WERI-Rb-1 (cell line): ENCODE results near the gene INPP5E.

ENCODE experiments used
- DNase-seq: peaks from one replicate; pipeline ENCODE4 v3.0.0-alpha.2; 2020
- H3K27ac ChIP-seq: fragments of 250-450 bp; sonication (Bioruptor Pico); 2 replicates; pipeline ENCODE4 v1.5.1; 2020; ENCODE audit warnings: mild to moderate bottlenecking, moderate library complexity
- H3K27me3 ChIP-seq: fragments of 250-450 bp; sonication (Bioruptor Pico); 2 replicates; pipeline ENCODE4 v1.5.1; 2021; ENCODE audit warnings: mild to moderate bottlenecking, low read depth, moderate library complexity; ENCODE audit not compliant: insufficient read depth, severe bottlenecking
- H3K36me3 ChIP-seq: fragments of 250-450 bp; sonication (Bioruptor Pico); 2 replicates; pipeline ENCODE4 v1.5.1; 2020; ENCODE audit warnings: mild to moderate bottlenecking, moderate library complexity
- H3K4me3 ChIP-seq: 2 replicates; pipeline ENCODE4 v1.5.1; 2011; ENCODE audit warnings: low read depth, mild to moderate bottlenecking, control low read depth, low read length
- H3K9me3 ChIP-seq: fragments of 250-450 bp; sonication (Bioruptor Pico); 2 replicates; pipeline ENCODE4 v1.5.1; 2021; ENCODE audit warnings: mild to moderate bottlenecking, moderate library complexity; ENCODE audit not compliant: severe bottlenecking
- CTCF ChIP-seq: IDR thresholded peaks from 2 replicates; pipeline ENCODE4 v1.5.1; 2011; ENCODE audit warnings: low read depth, mild to moderate bottlenecking, control low read depth, inconsistent platforms, low read length

INPP5E gene

DNA sequence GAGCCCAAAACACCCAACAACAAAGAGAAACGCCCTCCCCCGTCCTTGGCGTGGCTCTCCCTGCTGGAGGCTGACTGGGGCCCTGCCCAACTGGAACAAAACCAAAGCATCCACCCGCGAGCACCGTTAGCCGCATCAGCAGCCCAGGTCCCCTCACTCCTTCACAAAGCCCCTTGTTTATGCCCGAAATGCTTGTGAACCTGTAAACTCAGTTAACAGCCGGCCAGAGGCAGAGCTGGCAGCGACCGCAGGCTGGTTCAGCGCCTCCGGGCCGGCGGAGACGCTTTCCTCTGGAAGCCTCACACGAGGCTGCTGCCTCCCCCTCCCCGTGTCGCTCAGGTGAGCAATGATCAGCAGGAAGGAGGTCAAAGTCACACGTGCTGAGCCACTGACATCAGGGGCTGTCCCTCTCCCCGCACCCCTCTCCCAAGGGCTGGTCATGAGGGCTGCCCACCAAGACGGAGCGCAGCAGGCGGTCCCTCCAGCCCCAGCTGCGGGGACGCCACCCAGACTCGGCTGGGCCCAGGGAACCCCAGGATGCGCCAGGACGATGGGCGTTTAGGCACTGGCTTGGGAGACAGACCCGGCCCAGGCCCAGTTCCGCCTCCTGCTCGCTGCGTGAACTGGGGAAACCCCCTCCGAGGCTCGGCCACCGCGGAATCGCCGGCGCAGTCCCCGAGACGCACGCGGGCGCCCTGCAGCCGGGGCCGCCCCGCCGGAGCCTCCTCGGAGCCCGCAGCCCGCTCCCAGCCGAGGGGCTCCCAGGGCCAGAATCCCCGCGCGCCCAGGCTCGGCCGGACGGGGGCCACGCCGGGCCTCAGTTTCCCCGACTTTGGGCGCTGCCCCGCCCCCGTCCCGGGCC lies 40.2 kb downstream of the INPP5E start:
- TF ChIP-seq CTCF: no peak
- no peaks in the 10 kb centered on the region for H3K27me3 ChIP-seq
- no peaks in the 10 kb centered on the region for H3K9me3 ChIP-seq
- H3K4me3 ChIP-seq: peak overlapping the region; percentile 78
- no peak for DNase-seq
- peaks cover 52% of the 10 kb centered on the region for H3K36me3 ChIP-seq
- peak overlapping the region; percentile 76 for H3K27ac ChIP-seq

DNA sequence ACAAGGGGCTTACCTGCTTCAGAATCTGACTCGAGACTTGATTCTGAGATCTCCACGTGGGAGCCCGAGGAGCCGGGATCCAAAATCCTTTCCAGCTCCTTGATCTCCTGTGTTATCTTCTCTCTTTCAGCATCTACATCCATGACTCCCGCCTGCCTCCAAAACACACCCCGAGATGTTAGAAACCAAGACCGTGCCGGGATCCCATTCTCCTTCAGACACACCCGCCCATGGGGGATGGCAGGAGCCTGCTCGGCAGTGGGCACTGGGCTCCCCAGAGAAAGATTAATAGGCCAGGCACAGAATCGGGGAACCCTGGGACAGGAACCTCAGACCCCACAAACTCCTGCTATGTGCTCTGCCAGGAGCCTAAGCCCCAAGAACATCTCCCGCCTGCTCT lies 41.4 kb downstream of the INPP5E start:
- no peak for DNase-seq
- Histone ChIP-seq H3K36me3 (peaks cover 54% of the 10 kb centered on the region), H3K27me3 (no peaks in the 10 kb centered on the region), H3K27ac (no peak overlapping the region), H3K4me3 (no peak overlapping the region), H3K9me3 (no peaks in the 10 kb centered on the region)
- no peak for TF ChIP-seq CTCF

GRCh38 chr9:136397643-136398042 lies 42.0 kb downstream of the INPP5E start:
- no peak overlapping the region for H3K27ac ChIP-seq
- no peak overlapping the region for H3K4me3 ChIP-seq
- no peak for TF ChIP-seq CTCF
- H3K9me3 ChIP-seq: no peaks in the 10 kb centered on the region
- peaks cover 59% of the 10 kb centered on the region for H3K36me3 ChIP-seq
- no peak for DNase-seq
- no peaks in the 10 kb centered on the region for H3K27me3 ChIP-seq

GRCh38 chr9:136396219-136396515 lies 43.5 kb downstream of the INPP5E start:
- no peak overlapping the region for H3K4me3 ChIP-seq
- H3K36me3 ChIP-seq: peaks cover 70% of the 10 kb centered on the region
- no peak overlapping the region for H3K27ac ChIP-seq
- DNase-seq: no peak
- no peaks in the 10 kb centered on the region for H3K9me3 ChIP-seq
- H3K27me3 ChIP-seq: no peaks in the 10 kb centered on the region
- TF ChIP-seq CTCF: no peak

GRCh38 chr9:136395345-136396218 lies 44.1 kb downstream of the INPP5E start:
- no peak for TF ChIP-seq CTCF
- Histone ChIP-seq H3K9me3 (no peaks in the 10 kb centered on the region), H3K36me3 (peaks cover 74% of the 10 kb centered on the region), H3K27me3 (no peaks in the 10 kb centered on the region), H3K27ac (no peak overlapping the region), H3K4me3 (no peak overlapping the region)
- DNase-seq: no peak
